GM12864 (cell line): ENCODE measurements around the gene PPP3R2.
"Not testable (repeated sequence)": the region's sequence is repeated elsewhere in the genome, so short reads cannot be mapped to it uniquely, and the experiment has no call there.

Source experiments
- DNase-seq: peaks from one replicate; pipeline ENCODE4 v3.0.0-alpha.2; 2011; ENCODE audit warnings: low read depth
- H3K4me3 ChIP-seq: 2 replicates; pipeline ENCODE4 v1.5.1; 2011; ENCODE audit warnings: mild to moderate bottlenecking, low read depth, low read length, control low read depth
- TF ChIP-seq, protein P1 (sequence below): IDR thresholded peaks from 2 replicates; pipeline ENCODE4 v1.5.1; 2011; ENCODE audit warnings: low read depth, mild to moderate bottlenecking, moderate library complexity, low read length, control low read depth, inconsistent platforms; ENCODE audit errors: missing control alignments

Gene PPP3R2

DNA sequence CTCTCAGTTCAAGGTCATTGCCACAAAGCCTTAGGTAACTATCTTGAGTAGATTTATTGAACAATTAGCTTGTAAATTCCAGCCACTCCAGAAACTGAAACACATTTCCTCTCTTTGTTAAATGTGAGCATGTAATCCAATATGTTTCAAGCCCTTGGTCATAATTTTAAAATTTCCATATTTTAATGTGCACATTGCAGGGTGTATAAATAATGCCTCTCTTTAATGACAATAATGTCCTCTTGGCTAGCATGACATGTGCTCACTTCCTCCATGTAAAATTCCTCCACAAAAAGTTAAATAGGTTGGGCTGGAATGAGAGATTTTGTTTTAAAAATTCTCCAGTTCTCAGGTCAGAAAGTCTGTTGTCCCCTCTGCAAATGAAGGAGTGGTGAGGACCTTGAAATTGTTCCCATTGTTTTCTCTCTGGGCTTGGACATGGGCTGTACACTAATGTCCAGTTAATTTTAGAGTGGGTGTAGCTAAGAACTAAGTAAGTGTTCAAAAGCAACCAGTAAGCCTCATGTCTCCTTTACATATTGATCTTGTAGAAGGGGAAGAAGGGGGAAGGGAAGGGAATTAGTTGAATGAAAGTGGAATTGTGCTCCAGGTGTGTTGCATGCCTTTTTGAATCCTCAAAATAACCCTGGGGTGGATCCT is 2.9 kb downstream of the PPP3R2 start:
- no peak overlapping the region for H3K4me3 ChIP-seq
- no peak for DNase-seq
- TF ChIP-seq, protein P1, sequence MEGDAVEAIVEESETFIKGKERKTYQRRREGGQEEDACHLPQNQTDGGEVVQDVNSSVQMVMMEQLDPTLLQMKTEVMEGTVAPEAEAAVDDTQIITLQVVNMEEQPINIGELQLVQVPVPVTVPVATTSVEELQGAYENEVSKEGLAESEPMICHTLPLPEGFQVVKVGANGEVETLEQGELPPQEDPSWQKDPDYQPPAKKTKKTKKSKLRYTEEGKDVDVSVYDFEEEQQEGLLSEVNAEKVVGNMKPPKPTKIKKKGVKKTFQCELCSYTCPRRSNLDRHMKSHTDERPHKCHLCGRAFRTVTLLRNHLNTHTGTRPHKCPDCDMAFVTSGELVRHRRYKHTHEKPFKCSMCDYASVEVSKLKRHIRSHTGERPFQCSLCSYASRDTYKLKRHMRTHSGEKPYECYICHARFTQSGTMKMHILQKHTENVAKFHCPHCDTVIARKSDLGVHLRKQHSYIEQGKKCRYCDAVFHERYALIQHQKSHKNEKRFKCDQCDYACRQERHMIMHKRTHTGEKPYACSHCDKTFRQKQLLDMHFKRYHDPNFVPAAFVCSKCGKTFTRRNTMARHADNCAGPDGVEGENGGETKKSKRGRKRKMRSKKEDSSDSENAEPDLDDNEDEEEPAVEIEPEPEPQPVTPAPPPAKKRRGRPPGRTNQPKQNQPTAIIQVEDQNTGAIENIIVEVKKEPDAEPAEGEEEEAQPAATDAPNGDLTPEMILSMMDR = no peak

DNA sequence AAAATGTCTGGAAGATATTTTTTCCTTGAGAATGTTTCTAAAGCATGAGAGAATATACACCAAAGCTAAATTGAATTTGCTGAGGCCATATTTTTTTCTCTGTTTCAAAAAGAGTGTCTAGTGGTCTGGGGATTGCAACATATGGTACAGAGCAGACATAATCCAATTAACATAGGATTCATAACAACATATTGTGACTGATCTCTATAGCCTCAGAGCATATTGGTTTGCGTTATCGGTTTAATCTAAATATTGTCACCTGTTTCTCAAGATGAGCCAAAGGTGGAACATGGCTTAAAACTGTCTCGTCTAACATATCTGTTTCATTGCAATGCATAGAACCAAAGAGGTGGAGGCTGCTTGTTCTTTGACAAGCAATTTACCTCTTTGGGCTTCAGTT is 3.9 kb downstream of the PPP3R2 start:
- TF ChIP-seq, protein P1 = no peak
- DNase-seq = no peak

DNA sequence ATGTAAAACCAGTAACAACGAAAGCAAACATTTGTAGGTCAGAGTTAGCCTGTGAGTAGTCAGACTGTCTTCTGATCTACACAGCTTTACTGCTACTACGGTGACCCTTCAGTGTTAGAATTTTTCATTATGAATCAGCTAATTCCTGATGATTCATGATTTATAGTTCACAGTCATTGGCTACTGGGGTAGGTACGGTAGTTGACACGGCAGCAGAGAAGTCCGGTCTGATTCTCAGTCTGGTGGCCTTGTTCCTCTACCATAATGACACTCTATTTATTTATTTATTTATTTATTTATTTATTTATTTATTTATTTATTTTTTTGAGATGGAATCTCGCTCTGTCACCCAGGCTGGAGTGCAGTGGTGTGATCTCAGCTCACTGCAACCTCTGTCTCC is 4.7 kb downstream of the PPP3R2 start:
- not testable (repeated sequence) for DNase-seq, H3K4me3 ChIP-seq

More for the DNA sequence above, 3.9 kb downstream of the PPP3R2 start:
- no peak overlapping the region for H3K4me3 ChIP-seq

DNA sequence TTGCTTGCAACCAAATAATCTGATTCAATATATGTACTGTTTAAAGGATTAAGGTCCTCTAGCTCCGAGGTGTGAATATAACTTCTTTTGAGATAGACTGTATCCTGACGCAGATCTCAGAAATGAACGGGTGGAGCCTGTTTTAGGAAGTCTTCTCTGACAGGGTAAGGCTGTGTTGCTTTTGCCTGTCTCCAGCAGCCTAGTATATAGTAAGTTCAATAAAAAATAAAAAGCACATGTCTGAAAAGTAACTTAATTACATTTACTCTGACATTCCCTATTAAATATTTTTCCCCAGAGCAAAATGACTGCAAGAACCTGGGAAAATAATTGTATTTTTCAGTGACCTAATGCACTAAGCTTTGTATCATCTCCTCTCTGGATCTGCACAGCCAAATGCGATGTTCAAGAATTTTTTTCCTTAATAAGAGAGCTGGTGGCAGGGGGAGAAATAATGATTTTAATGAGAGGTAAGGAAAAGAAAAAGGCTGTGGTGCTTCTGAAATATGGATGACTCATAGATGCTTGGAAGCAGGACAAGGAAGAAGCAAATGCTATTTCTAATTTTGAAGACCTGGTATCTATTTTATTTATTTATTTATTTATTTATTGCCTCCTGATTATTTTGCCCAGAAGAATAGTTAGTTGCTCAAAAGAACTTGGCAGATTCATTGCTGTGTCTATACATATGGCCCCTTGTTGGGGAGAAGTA is 7.3 kb downstream of the PPP3R2 start:
- no peak for DNase-seq
- TF ChIP-seq, protein P1 = no peak
- no peak overlapping the region for H3K4me3 ChIP-seq

DNA sequence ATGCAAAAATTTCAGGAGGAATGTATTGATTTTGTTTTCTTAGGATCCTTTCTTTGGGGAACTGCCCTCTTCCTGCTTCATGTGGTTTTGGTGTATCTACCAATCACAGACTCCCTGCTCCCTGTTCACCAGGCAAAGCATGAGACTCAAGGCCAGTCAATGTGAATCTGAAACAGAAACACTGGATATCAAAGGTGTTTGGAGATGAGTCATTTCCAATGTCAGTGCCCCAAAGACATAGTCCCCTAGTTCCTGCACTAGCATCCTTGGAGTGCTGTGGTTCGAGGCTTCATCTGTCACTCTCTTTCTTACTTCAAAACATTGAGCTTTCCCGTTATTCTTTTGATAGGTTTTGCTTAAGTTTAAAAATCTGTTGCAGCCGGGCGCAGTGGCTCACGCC is 8.1 kb downstream of the PPP3R2 start:
- DNase-seq = no peak
- H3K4me3 ChIP-seq = no peak overlapping the region
- TF ChIP-seq, protein P1 = no peak

DNA sequence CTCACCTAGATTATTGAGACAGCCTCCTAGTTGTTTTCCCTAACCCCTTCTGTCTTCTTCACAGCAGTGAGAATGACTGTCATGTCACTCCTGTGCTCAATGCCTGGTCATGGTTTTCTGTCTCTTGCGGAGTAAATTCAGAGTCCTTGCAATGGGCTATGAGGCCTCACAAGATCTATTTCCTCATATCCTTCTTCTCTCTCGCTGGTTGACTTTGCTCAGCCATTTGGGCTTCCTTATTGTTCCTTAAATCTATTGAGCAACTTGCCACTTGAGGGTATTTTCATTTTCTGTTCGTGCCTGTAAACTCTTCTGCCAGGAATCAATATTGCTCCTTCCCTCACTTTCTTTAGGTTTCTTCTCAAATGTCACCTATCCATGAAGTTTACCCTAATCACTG is 9.0 kb downstream of the PPP3R2 start:
- no peak for DNase-seq
- H3K4me3 ChIP-seq = no peak overlapping the region
- TF ChIP-seq, protein P1 = no peak

DNA sequence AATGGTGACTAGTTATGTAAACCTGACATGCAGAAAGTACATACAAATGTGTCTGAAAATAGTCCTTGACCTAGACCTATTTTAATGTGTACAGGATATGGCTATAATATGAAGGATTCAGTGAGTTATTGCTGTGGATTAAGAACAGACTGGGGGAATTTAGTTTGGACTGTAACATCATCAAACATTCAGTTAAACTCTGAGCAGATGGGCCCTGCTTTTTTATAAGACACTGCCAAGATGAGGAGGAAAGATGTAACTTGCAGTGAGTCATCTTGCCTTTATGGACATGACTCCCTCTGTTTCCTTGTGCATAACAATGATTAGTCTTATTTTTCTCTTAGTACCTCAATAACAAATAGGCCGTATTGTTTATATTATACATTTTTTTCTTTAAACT is 12.2 kb downstream of the PPP3R2 start:
- DNase-seq = no peak
- TF ChIP-seq, protein P1 = no peak
- H3K4me3 ChIP-seq = no peak overlapping the region
